ENCODE results near the gene NFIA. TPM values are rescaled to one million over a fixed set of nuclear protein-coding genes. Genes with fewer than 3 reads are reported as not detected.

NFIA gene
- total and polyA plus RNA-seq, 12 donors: 11.2 to 117 (median 92.5) TPM

DNA sequence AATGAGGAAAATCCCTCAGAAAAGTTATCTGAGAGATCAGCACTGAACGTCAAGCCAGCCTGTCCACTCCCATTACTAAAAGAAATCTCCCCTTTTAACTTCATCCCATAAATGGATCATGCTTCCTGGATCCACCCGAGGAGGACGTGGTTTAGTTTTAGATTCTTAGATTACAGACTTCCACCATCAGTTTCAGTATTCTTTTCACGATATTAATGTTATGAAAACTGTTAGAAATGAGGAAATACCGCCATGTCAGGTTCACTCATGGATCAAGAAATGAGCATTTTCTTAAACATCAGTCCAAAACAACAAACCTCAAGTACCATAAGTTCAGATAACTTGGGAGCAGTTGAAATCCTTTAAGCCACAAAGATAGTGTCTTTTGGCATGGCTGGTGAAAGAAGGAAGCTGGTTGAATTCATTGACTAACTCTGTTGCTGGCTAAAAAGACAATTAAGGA lies 49.8 kb downstream of the NFIA start:
- ATAC-seq: peak in 5 of 8 donors; percentile 40 to 71 (median 47)
- intact Hi-C loops (cut with DNase I): no loop called here

DNA sequence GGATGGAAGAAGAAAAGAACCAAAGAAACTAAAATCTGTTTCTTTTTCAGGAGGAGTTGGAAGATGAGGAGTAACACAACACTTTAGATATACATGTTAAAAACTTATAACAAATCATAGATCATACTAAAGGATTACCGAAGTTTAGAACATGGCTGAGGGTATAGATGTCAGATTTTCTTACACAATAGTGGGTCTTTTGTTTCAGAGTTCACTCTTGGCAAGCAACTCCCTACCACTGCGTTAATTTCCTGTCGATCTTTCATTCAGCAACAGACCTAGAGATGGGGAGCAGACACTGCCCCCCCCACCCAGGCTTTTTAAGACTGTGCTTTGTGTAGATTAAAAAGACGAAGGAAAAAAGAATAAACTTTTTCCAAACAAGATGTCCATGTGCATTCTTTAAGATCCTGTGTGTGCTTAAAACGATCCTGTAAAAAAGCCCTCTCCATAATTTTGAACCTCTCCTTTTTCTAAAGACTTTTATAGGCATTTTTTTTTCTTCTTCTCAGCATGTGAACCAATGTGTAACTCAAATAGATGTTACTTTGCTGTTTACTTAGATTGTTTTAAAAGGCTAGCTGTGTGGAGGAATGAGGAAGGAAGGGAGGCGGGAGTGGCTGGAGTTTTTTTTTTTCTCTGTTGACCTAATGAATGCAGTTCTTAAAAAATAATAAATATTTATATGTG lies 50.4 kb downstream of the NFIA start:
- intact Hi-C loops (cut with DNase I): no loop called here
- 27 to 31% methylated on average over 6 of the region's 6 CpGs for WGBS, 2 donors
- H3K4me1 ChIP-seq: peaks cover 14 to 50% (median 33%) of the 10 kb centered on the region in 9 donors

More for the DNA sequence above, 49.8 kb downstream of the NFIA start:
- Histone ChIP-seq H3K27ac (peak overlapping the region; percentile 22 to 85 (median 68)), H3K27me3 (no peaks in the 10 kb centered on the region), H3K4me1 (peaks cover 14 to 53% (median 33%) of the 10 kb centered on the region in 9 donors), H3K36me3 (no peaks in the 10 kb centered on the region), H3K4me3 (peak overlapping the region in 6 of 10 donors; percentile 7 to 32 (median 16)), H3K9me3 (no peaks in the 10 kb centered on the region)
- DNase-seq: no peak
- WGBS, 2 donors: 22 to 24% methylated on average over 5 of the region's 5 CpGs
- TF ChIP-seq CTCF (IDR thresholded peaks at IDR 0.05): no peak

DNA sequence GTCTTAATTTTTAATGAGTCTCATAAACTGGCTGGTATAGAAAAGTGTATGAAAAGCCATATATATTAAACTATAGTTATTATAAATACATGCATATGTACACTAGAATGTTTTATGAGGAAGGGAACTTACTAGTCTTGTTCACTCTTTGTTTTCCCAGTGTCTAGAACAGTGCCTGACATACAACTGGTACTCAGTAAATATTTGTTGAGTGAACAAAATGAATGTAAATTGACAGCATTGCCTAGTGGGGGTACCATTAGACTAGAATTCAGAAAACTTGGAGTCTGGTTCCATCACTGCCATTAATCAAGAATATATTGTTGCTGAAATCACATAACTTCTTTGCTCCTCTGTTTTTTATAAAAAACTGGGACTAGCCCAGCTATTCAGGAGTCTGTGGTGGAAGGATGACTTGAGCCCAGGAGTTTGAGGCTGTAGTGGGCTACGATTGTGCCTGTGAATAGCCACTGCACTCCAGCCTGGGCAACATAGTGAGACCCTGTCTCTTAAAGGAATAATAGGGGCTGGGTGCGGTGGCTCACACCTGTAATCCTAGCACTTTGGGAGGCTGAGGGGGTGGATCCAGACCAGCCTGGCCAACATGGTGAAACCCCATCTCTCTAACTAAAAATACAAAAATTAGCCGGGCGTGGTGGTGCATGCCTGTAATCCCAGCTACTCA lies 51.1 kb downstream of the NFIA start:
- intact Hi-C loops (cut with DNase I): no loop called here
- no peak for TF ChIP-seq CTCF (IDR thresholded peaks at IDR 0.05)
- no peaks in the 10 kb centered on the region for H3K27me3 ChIP-seq
- ATAC-seq: peak in 1 of 8 donors; percentile 9
- no peak overlapping the region for H3K4me3 ChIP-seq
- no peak for DNase-seq
- peaks cover 14 to 50% (median 33%) of the 10 kb centered on the region in 9 donors for H3K4me1 ChIP-seq
- no peaks in the 10 kb centered on the region for H3K36me3 ChIP-seq
- WGBS, 2 donors: 95 to 99% methylated on average over 4 of the region's 4 CpGs
- peak overlapping the region in 7 of 10 donors; percentile 62 to 85 (median 71) for H3K27ac ChIP-seq
- H3K9me3 ChIP-seq: no peaks in the 10 kb centered on the region

More for the DNA sequence above, 50.4 kb downstream of the NFIA start:
- Histone ChIP-seq H3K36me3 (no peaks in the 10 kb centered on the region), H3K27ac (peak overlapping the region in 9 of 10 donors; percentile 43 to 85 (median 71)), H3K27me3 (no peaks in the 10 kb centered on the region), H3K9me3 (no peaks in the 10 kb centered on the region), H3K4me3 (peak overlapping the region in 6 of 10 donors; percentile 7 to 32 (median 16))
- TF ChIP-seq CTCF (IDR thresholded peaks at IDR 0.05): no peak
- DNase-seq (no peak), ATAC-seq (peak in 7 of 8 donors; percentile 54 to 76 (median 63))

GRCh38 chr1:61135291-61135690 lies 52.9 kb downstream of the NFIA start:
- ATAC-seq: no peak
- DNase-seq: no peak
- intact Hi-C loops (cut with DNase I): no loop called here
- Histone ChIP-seq H3K36me3 (no peaks in the 10 kb centered on the region), H3K4me3 (no peak overlapping the region), H3K27me3 (no peaks in the 10 kb centered on the region), H3K4me1 (peaks cover 18 to 63% (median 47%) of the 10 kb centered on the region in 9 donors), H3K27ac (no peak overlapping the region), H3K9me3 (no peaks in the 10 kb centered on the region)
- no peak for TF ChIP-seq CTCF (IDR thresholded peaks at IDR 0.05)
- 96 to 97% methylated on average over 3 of the region's 3 CpGs for WGBS, 2 donors
